ENCODE data around the gene TIGD4.

Gene TIGD4

DNA sequence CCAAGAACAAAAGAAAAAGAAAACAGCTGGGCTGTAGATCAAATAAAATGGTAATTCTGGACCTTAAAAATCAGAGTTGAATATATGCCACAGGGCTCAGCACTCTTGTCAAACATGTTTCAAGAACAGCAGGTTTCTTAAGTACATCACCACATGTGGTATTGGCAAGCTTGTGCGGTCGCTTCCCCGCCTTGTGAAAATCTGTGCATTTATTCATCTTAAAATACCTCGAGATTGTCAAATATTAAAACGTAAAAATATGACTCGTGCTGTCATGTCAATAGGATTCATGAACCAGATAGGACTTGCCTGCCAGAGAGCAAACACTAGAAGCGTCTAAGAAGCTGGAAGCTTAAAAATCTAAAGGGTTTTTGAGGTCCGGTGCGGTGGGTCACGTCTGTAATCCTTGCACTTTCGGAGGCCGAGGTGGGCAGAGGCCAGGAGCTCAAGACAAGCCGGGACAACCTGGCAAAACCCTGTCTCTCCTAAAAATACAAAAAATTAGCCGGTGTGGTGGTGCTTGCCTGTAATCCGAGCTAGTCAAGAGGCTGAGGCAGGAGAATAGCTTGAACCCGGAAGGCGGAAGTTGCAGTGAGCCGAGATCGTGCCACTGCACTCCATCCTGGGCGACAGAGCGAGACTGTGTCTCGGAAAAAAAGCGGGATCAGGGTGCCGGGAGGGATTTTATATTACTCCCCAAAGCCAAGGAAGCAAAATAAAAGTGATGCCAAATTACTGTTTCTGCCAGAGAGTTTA is 59.6 kb downstream of the TIGD4 start:
- no peak for DNase-seq
